HG03139 (cell line): ENCODE results near the gene KCNT2.
"Not testable (repeated sequence)": the region's sequence is repeated elsewhere in the genome, so short reads cannot be mapped to it uniquely, and the experiment has no call there.

Experiments
- ATAC-seq: cut with Tn5 transposase; IDR thresholded peaks from one replicate; pipeline ENCODE4 v1.9.1; 2021; ENCODE audit not compliant: unreplicated experiment

The KCNT2 gene

GRCh38 chr1:196608390-196609369 is at the start of gene KCNT2:
KCNT2 (minus strand) TSS chr1:196608440; CDS start chr1:196608309, 131 bp downstream.
- no peak for ATAC-seq

- ATAC-seq: no peak
Observed at GRCh38 chr1:196655494-196655893, 47.3 kb upstream of the KCNT2 start.

- no peak for ATAC-seq
Observed at GRCh38 chr1:196655071-196655470, 46.8 kb upstream of the KCNT2 start.

GRCh38 chr1:196654271-196654670 is 46.0 kb upstream of the KCNT2 start:
- no peak for ATAC-seq

- no peak for ATAC-seq
Observed at GRCh38 chr1:196651637-196652215, 43.5 kb upstream of the KCNT2 start, which contains the start of gene CFH. CFH (plus strand) TSS chr1:196652043; CDS start chr1:196652118, 75 bp downstream.

GRCh38 chr1:196651079-196651478 is 42.8 kb upstream of the KCNT2 start:
- ATAC-seq: no peak

GRCh38 chr1:196650403-196650802 is 42.2 kb upstream of the KCNT2 start:
- ATAC-seq: no peak

GRCh38 chr1:196649990-196650389 is 41.8 kb upstream of the KCNT2 start:
- ATAC-seq: no peak

- ATAC-seq: no peak
Observed at GRCh38 chr1:196640976-196641375, 32.7 kb upstream of the KCNT2 start.

GRCh38 chr1:196639291-196639690 is 31.1 kb upstream of the KCNT2 start:
- ATAC-seq: not testable (repeated sequence)

- no peak for ATAC-seq
Observed at GRCh38 chr1:196638466-196638865, 30.2 kb upstream of the KCNT2 start.

- ATAC-seq: no peak
Observed at GRCh38 chr1:196637606-196638005, 29.4 kb upstream of the KCNT2 start.

- no peak for ATAC-seq
Observed at GRCh38 chr1:196628838-196629237, 20.6 kb upstream of the KCNT2 start.

GRCh38 chr1:196623079-196623478 is 14.8 kb upstream of the KCNT2 start:
- no peak for ATAC-seq

- ATAC-seq: no peak
Observed at GRCh38 chr1:196619721-196620120, 11.5 kb upstream of the KCNT2 start.

- ATAC-seq: no peak
Observed at GRCh38 chr1:196611873-196612272, 3.6 kb upstream of the KCNT2 start.

- ATAC-seq: no peak
Observed at GRCh38 chr1:196609370-196609737, 1.1 kb upstream of the KCNT2 start.

GRCh38 chr1:196607981-196608380 is 259 bp downstream of the KCNT2 start:
- ATAC-seq: no peak

- ATAC-seq: no peak
Observed at GRCh38 chr1:196603651-196604050, 4.6 kb downstream of the KCNT2 start.

GRCh38 chr1:196598942-196599748 is 9.1 kb downstream of the KCNT2 start:
- no peak for ATAC-seq

- ATAC-seq: no peak
Observed at GRCh38 chr1:196594700-196595099, 13.5 kb downstream of the KCNT2 start.
